Middle frontal gyrus (tissue), 1 donor: Measurements from ENCODE around the gene PLCB1.
"Not testable (repeated sequence)": the region's sequence is repeated elsewhere in the genome, so short reads cannot be mapped to it uniquely, and the experiment has no call there.

Experiments used
- DNase-seq: peaks from one replicate; pipeline ENCODE4 v3.0.0-alpha.2; 2015; ENCODE audit warnings: low spot score; ENCODE audit errors: extremely low spot score

Gene PLCB1

GRCh38 chr20:8583566-8584043 lies 451.5 kb downstream of the PLCB1 start:
- no peak for DNase-seq

- no peak for DNase-seq
Observed at GRCh38 chr20:8587251-8587650, 455.2 kb downstream of the PLCB1 start.

GRCh38 chr20:8587810-8588209 lies 455.7 kb downstream of the PLCB1 start:
- no peak for DNase-seq

DNA sequence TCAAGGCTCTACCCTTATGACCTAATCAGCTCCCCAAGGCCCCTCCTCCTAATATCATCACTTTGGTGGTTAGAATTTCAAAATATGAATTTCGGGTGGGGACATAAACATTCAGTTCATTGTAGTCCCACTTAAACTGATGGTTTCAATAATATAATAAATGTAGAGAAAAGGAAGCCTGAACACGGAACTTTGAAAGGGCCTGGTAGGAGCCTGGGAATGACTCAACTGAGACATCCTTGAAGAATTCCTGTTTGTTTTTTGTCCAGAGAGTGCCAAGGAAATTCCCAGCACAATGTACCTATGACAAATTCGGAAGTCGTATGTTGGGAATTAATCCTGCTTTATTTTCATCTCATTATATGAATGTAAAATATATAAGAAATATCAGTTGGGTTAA lies 457.9 kb downstream of the PLCB1 start:
- no peak for DNase-seq

DNA sequence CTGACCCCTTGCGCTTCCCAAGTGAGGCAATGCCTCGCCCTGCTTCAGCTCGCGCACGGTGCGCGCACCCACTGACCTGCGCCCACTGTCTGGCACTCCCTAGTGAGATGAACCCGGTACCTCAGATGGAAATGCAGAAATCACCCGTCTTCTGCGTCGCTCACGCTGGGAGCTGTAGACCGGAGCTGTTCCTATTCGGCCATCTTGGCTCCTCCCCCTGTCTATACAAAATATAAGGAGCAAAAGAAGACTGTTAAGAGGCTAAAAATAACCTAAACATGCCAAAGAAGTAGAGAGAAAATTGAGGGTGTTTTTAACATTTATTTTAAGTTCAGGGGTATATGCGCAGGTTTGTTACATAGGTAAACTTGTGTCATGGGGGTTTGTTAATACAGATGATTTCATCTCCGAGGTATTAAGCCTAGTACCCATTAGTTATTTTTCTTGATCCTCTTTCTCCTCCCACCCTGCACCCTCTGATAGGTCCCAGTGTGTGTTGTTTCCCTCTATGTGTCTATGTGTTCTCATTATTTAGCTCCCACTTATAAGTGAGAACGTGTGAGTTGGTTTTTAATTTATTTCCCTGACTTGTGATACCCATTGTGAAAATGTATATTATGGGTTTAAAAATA lies 469.0 kb downstream of the PLCB1 start:
- not testable (repeated sequence) for DNase-seq

DNA sequence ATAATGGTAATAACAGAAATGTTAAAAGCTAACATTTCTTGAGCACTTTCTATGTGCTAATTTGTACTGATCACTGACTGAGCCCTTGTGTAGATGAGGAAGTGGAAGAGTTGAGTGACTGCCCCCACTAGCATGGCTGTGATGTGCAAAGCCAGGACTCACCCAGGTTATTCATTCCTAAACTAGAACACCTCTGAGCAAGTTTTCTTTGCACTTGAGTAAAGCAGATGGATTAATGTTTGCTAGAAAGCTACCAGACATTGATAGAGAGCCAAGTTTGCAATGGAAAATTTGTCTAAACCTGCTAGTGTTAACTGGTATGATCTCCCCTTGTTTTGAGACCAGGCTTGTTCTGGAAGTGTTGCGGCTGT lies 469.5 kb downstream of the PLCB1 start:
- DNase-seq: no peak

- no peak for DNase-seq
Observed at GRCh38 chr20:8602389-8603116, 470.5 kb downstream of the PLCB1 start.

DNA sequence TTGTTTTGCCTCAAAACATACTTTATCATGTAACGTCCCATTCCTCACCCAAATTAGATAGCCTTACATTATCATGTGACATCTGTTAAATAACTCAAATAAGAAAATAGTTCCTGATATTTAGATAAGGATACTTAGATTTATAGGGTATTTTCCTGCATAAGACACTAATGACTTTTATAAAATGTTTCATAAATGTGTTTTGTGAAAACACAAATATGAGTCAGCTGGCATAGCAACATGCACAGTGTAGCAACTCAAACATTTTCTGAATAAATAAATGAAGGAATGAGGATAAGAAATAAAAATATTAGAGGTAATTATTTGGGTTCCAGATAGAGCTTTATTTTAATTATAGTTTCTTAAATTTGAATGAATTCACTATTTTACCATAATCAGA lies 476.4 kb downstream of the PLCB1 start:
- DNase-seq: no peak

GRCh38 chr20:8616792-8617191 lies 484.7 kb downstream of the PLCB1 start:
- peak; percentile 32 for DNase-seq

DNA sequence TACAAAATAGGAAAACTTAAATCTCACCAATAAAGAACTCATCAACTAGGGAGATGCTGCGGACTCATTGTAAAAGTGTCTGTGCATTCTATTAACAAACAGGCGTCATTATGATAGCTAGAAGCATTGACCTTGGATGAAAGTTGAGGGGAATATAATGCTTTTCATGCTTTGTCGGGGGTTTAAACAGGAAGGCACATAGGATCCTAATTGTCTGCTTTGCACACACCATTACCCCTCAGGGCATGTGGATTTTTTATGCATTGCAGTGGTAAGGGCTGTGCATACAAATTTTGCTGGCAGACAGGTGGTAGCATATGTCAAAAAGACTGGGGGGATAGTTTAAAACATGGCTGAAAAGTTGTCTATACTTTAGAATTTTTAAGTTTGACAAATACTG lies 488.9 kb downstream of the PLCB1 start:
- no peak for DNase-seq

- DNase-seq: no peak
Observed at GRCh38 chr20:8624046-8624445, 492.0 kb downstream of the PLCB1 start.

GRCh38 chr20:8624616-8625015 lies 492.6 kb downstream of the PLCB1 start:
- DNase-seq: no peak

DNA sequence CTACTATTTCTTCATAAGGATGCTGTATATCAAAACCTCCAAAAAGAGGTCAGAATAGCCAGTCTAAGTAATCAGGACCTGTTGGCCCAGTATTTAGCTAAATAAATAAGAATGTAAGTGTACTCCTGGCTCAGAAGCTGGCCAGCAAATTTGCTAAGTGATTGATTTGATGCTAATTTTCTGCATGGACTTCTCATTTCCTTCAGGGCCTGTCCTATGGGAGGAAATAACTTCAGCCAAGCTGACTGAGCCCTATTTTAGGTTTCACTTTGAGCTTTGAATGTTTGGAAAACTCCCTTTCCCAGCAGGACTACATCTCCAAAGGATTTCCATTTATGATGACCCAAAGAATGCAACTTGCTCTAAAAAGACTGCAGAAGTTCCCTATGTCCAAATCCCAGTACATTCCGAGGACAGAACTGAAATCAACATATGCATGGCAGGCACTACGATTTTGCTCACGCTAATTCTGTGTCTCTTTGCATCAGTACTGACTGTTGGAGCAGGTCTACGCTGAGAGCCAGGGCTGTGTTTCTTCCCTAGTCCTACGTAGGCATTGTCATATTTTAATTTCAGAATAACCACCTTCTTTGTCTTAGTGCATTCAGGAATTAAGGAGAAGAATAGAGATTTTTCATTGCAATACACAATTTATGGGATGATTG lies 495.4 kb downstream of the PLCB1 start:
- DNase-seq: no peak

- no peak for DNase-seq
Observed at GRCh38 chr20:8631271-8631670, 499.2 kb downstream of the PLCB1 start.

DNA sequence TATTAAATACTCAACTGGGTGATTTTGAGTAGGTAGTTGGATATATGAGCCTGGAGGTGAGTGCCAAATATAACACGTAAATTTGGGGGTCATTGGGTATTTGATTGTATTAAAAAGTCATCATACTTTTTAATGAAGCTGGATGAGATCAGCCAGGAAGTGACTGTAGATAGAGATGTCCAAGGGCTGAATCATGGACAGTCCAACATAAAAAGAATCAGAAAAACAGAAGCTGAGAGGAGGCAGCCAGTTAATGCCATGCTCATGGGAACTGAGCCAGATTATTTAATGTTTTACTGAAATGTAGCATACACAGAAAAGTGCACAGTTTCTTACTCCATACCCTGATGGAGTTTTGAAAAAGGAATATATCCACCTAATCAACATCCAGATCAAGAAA lies 501.3 kb downstream of the PLCB1 start:
- no peak for DNase-seq

- no peak for DNase-seq
Observed at GRCh38 chr20:8635048-8635572, 503.0 kb downstream of the PLCB1 start.

- DNase-seq: no peak
Observed at GRCh38 chr20:8635837-8636236, 503.8 kb downstream of the PLCB1 start.

DNA sequence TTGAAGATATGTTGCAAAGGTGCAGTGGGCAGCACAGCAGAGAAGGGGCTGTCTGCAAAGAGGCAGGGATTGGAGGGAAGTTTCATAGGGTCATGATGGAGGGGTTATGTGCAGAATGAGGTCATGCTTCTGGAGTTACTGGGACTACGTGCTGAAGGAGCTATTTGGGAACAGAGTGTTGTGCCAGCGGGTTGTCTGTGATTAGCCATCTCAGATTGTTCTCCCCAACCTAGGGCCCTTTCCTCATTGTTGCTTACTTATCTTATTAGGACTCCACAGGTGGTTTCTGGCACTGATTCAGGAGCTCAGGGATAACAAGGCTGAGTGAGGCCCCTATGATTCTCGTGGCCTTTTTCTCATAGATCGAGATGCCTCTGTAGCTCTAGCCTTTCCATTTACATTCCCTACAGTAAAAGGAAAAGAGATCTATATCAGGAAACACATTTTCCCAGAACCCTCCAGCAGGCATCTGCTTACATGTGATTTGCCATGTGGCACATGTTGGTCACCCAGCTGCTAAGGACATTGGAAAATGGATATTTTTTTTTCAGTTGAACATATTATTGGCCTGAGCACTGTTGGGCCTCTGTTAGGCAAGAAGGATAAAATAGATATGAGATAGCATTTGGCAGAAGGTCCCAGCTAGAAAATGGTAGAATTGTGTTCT lies 507.2 kb downstream of the PLCB1 start:
- DNase-seq: no peak

- DNase-seq: no peak
Observed at GRCh38 chr20:8640461-8640860, 508.4 kb downstream of the PLCB1 start.

DNA sequence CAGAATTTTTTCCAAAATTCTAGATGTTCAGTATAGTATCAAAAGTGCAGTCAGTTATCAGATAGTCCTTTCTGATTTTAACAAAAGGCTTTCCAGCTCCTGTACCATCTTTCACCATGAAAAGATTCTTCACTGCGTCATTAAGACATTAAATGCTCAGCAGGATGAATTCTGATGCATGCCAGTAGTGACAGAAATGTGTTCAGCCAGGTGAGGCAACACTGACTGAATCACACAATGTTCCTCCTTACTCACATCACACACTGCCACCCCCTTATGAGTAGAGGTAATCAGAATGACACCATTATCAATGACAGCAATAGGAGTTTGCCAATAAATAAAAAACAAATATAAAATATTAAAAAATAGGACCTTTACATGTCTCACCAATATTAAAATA lies 510.2 kb downstream of the PLCB1 start:
- DNase-seq: no peak

DNA sequence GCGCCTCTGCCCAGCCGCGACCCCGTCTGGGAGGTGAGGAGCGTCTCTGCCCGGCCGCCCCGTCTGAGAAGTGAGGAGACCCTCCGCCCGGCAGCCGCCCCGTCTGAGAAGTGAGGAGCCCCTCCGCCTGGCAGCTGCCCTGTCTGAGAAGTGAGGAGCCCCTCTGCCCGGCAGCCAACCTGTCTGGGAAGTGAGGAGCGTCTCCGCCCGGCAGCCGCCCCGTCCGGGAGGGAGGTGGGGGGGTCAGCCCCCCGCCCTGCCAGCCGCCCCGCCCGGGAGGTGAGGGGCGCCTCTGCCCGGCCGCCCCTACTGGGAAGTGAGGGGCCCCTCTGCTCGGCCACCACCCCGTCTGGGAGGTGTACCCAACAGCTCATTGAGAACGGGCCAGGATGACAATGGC lies 512.4 kb downstream of the PLCB1 start:
- not testable (repeated sequence) for DNase-seq

GRCh38 chr20:8645326-8645725 lies 513.3 kb downstream of the PLCB1 start:
- DNase-seq: no peak
